Tibial nerve (tissue), 4 donors: ENCODE results near the gene OSBPL3. TPM values are rescaled to one million over a fixed set of nuclear protein-coding genes. Genes with fewer than 3 reads are reported as not detected.

Experiments used
- DNase-seq, 2 donors: peaks; one replicate each; pipeline ENCODE4 v3.0.0-alpha.2; 2019; ENCODE audit warnings: low spot score in 2 of 2
- H3K27ac ChIP-seq, 4 donors: fragments of 200-600 bp; sonication (generic) in 3 of 4; one replicate each; pipeline ENCODE4 v1.5.1; 2017 to 2019; ENCODE audit warnings: mild to moderate bottlenecking in 1 of 4
- H3K27me3 ChIP-seq, 2 donors: fragments of 200-600 bp; sonication (generic) in 1 of 2; one replicate each; pipeline versions ENCODE4 v1.5.1 to v1.6.0; 2017 to 2019
- H3K36me3 ChIP-seq, 3 donors: fragments of 200-600 bp; sonication (generic); one replicate each; pipeline ENCODE4 v1.5.1; 2018 to 2019
- H3K4me1 ChIP-seq, 4 donors: fragments of 200-600 bp; sonication (generic) in 3 of 4; one replicate each; pipeline ENCODE4 v1.5.1; 2017 to 2019
- H3K4me3 ChIP-seq, 4 donors: fragments of 200-600 bp; sonication (generic) in 3 of 4; one replicate each; pipeline ENCODE4 v1.5.1; 2017 to 2019; ENCODE audit warnings: mild to moderate bottlenecking in 1 of 4, moderate library complexity in 1 of 4
- H3K9me3 ChIP-seq, 4 donors: fragments of 200-600 bp; sonication (generic) in 3 of 4; one replicate each; pipeline ENCODE4 v1.5.1; 2017 to 2019
- EP300 ChIP-seq, 2 donors: sonication (generic); formaldehyde crosslinking; IDR thresholded peaks; one replicate each; pipeline ENCODE4 v1.6.1; 2017; ENCODE audit warnings: antibody characterized with exemption in 2 of 2, mild to moderate bottlenecking in 1 of 2
- POLR2A ChIP-seq, 2 donors: fragments of 450-650 bp; IDR thresholded peaks; one replicate each; pipeline ENCODE4 v1.6.1; 2017; ENCODE audit warnings: antibody characterized with exemption in 2 of 2, mild to moderate bottlenecking in 2 of 2, moderate library complexity in 2 of 2
- WGBS, 2 donors: methylation state at CpG; one replicate each; pipeline ENCODE4 v1.1.5; 2018; 5-methylcytosine and 5-hydroxymethylcytosine counted together
- total RNA-seq, 4 donors: library from RNA; depleted of rRNA; stranded (reverse); fragments of >200 nt; gene quantifications; one replicate each; pipeline ENCODE4 v1.1.0, GENCODE V29; 2016
- TF ChIP-seq, protein P1 (sequence below), 5 experiments: fragments of 200-600 bp in 3 of 5; fragments of 450-650 bp in 2 of 5; sonication (generic) in 3 of 5; IDR thresholded peaks; one replicate each; pipeline ENCODE4 v1.5.1; 2016 to 2019; ENCODE audit warnings: antibody characterized with exemption in 5 of 5, mild to moderate bottlenecking in 3 of 5, moderate library complexity in 2 of 5

The OSBPL3 gene
- total RNA-seq, 4 donors from 2014 or later: 1.6 to 7.3 (median 5.3) TPM

DNA sequence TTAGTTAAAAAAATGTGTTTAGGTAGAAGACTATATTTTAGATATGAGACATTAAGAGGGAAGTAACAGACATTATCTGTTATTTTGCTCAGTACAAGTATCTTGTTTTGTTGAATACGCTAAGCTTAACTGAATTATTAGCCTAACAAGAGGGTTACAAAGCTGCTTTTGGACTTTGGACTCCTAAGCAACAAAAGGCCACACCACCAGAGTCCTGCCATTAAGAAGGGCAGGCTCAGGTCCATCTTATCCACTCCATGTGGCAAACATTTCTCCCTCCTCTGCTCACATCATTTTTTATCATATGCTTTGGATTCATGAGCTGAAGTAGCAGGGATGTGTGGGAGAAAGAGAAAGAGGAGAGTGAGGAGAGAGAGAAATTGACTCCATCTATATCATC, 33.5 kb downstream of the OSBPL3 start:
- Histone ChIP-seq H3K9me3 (no peaks in the 10 kb centered on the region), H3K27me3 (no peaks in the 10 kb centered on the region), H3K36me3 (no peaks in the 10 kb centered on the region), H3K4me1 (no peaks in the 10 kb centered on the region), H3K4me3 (no peak overlapping the region), H3K27ac (no peak overlapping the region)
- TF ChIP-seq POLR2A (IDR thresholded peaks at IDR 0.05) (no peak), EP300 (IDR thresholded peaks at IDR 0.05) (no peak)
- TF ChIP-seq, protein P1, sequence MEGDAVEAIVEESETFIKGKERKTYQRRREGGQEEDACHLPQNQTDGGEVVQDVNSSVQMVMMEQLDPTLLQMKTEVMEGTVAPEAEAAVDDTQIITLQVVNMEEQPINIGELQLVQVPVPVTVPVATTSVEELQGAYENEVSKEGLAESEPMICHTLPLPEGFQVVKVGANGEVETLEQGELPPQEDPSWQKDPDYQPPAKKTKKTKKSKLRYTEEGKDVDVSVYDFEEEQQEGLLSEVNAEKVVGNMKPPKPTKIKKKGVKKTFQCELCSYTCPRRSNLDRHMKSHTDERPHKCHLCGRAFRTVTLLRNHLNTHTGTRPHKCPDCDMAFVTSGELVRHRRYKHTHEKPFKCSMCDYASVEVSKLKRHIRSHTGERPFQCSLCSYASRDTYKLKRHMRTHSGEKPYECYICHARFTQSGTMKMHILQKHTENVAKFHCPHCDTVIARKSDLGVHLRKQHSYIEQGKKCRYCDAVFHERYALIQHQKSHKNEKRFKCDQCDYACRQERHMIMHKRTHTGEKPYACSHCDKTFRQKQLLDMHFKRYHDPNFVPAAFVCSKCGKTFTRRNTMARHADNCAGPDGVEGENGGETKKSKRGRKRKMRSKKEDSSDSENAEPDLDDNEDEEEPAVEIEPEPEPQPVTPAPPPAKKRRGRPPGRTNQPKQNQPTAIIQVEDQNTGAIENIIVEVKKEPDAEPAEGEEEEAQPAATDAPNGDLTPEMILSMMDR (IDR thresholded peaks at IDR 0.05): no peak
- WGBS, 2 donors: 90 to 95% methylated on average over 1 of the region's 1 CpG
- no peak for DNase-seq

DNA sequence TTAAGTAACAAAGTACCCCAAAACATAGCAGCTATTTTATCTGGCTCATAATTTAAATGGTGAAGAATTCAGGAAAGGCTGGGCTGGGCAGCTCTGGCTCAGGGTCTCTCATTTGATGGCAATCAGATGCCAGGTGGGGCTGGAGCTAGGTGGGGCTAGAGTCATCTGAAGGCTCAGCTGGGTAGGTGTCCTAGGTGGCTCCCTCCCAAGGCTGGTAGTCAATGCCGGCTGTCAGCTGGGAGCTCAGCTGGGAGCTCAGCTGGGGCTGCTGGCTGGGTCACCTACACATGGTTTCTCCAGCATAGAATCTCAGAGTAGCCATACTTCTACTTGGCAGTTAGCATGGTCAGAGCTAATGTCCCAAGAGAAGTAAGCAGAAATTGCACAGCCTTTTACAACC, 34.1 kb downstream of the OSBPL3 start:
- WGBS, 2 donors: 0% methylated on average over 1 of the region's 1 CpG
- Histone ChIP-seq H3K4me1 (no peaks in the 10 kb centered on the region), H3K27ac (no peak overlapping the region), H3K36me3 (no peaks in the 10 kb centered on the region), H3K27me3 (no peaks in the 10 kb centered on the region), H3K4me3 (no peak overlapping the region), H3K9me3 (no peaks in the 10 kb centered on the region)
- DNase-seq: no peak
- TF ChIP-seq, protein P1 (IDR thresholded peaks at IDR 0.05): no peak
- no peak for TF ChIP-seq POLR2A (IDR thresholded peaks at IDR 0.05)

DNA sequence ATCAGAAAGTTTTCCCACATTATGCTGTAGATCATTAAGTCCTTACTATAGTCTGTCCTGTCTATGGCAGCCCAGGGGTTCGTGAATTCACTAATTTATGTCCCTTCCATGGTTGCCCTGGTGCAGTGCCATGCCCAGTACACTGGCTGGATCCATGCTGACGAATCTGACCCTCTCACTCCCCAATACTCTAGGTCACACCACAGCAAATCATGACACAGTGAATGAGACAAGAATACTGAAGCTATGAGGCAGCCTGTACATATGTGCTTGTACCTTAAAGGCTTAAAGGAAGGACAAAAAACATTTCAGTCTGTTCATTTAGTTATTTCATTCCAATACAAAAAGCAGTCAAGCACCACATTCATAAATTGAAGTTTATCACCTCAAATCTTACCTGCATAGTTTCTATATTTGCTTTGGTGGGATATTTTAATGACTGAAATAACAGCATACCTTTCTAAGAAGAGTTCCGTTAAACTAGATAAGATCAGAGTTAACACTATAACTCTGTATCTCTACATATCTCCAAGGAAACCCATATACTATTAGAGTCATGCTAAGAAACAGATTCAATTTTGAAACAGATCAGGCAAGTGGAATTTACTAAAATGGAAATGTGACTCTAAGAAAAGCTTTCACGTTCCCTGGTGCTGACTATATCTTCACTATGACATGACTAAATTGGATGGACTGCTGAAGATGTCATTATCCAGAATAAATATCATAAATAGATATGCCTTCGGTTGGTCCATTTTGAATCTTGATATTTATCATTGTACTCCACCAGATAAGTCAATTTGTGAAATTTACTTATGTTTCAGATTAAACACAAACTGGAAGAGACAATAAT, 36.7 kb downstream of the OSBPL3 start:
- DNase-seq: no peak
- 82 to 96% methylated on average over 5 of the region's 5 CpGs for WGBS, 2 donors
- H3K36me3 ChIP-seq: no peaks in the 10 kb centered on the region
- H3K27ac ChIP-seq: no peak overlapping the region
- TF ChIP-seq POLR2A (IDR thresholded peaks at IDR 0.05) (no peak), EP300 (IDR thresholded peaks at IDR 0.05) (no peak)
- TF ChIP-seq, protein P1 (IDR thresholded peaks at IDR 0.05): no peak
- H3K4me3 ChIP-seq: no peak overlapping the region
- H3K27me3 ChIP-seq: no peaks in the 10 kb centered on the region
- no peaks in the 10 kb centered on the region for H3K4me1 ChIP-seq
- H3K9me3 ChIP-seq: no peaks in the 10 kb centered on the region

DNA sequence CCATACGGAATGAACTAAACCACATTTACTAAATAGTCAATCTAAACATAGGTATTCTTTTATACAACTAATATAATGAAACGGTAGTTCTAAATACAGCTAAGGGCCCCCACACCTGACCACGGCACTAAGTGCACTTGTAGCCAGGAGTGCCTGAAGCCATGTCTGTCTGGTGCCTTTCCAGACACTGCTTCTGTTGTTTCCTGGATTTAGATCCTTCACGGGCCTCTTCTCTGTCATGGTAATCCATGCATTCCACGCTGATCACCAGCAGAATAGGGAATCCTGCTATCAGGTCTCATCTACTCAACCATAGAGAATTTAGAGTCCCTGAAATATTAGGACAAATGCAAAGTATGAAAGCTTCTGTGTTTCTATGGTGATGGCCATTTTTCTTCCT, 37.8 kb downstream of the OSBPL3 start:
- H3K36me3 ChIP-seq: no peaks in the 10 kb centered on the region
- H3K4me3 ChIP-seq: no peak overlapping the region
- 61 to 71% methylated on average over 5 of the region's 5 CpGs for WGBS, 2 donors
- TF ChIP-seq EP300 (IDR thresholded peaks at IDR 0.05) (no peak), POLR2A (IDR thresholded peaks at IDR 0.05) (no peak)
- TF ChIP-seq, protein P1 (IDR thresholded peaks at IDR 0.05): no peak
- H3K27ac ChIP-seq: no peak overlapping the region
- no peaks in the 10 kb centered on the region for H3K4me1 ChIP-seq
- no peaks in the 10 kb centered on the region for H3K9me3 ChIP-seq
- DNase-seq: no peak
- no peaks in the 10 kb centered on the region for H3K27me3 ChIP-seq

DNA sequence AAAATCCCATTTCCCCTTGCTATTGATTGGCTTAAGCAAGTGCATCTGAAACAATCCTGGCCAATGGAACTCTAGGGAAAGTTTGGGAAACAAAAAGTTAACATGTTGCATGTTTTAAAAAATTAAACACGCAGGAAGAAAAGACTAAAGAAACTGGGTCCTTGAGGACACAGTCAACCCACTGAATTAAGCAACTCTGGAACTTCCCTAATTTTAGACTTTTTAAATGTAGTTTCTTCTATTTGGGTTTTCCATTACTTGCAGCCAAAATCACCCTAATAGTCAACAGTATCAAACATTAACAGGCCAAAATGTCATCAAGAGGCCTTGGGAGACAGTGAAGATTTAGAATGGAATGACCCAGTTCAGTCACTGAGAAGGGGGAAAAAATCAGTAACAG, 40.6 kb downstream of the OSBPL3 start:
- Histone ChIP-seq H3K4me1 (no peaks in the 10 kb centered on the region), H3K36me3 (no peaks in the 10 kb centered on the region), H3K27me3 (no peaks in the 10 kb centered on the region), H3K9me3 (no peaks in the 10 kb centered on the region), H3K27ac (no peak overlapping the region), H3K4me3 (no peak overlapping the region)
- WGBS, 2 donors: 54 to 59% methylated on average over 1 of the region's 1 CpG
- no peak for TF ChIP-seq EP300 (IDR thresholded peaks at IDR 0.05)
- TF ChIP-seq POLR2A (IDR thresholded peaks at IDR 0.05): no peak
- TF ChIP-seq, protein P1 (IDR thresholded peaks at IDR 0.05): no peak
- DNase-seq: no peak
